HL-60 (cell line): ENCODE measurements around the gene C17orf67.

Source experiments
- DNase-seq, 2 experiments: peaks; one replicate each; pipeline ENCODE4 v3.0.0-alpha.2; 2010 to 2020; ENCODE audit warnings: low read depth in 1 of 2, low spot score in 1 of 2
- H3K27ac ChIP-seq: fragments of 250-450 bp; sonication (Bioruptor Pico); replicated peaks from 2 replicates; pipeline ENCODE4 v1.5.1; 2020; ENCODE audit warnings: mild to moderate bottlenecking, moderate library complexity
- H3K27me3 ChIP-seq: fragments of 250-450 bp; sonication (Bioruptor Pico); 2 replicates; pipeline ENCODE4 v1.5.1; 2021; ENCODE audit warnings: mild to moderate bottlenecking, moderate library complexity; ENCODE audit not compliant: insufficient read depth, poor library complexity, severe bottlenecking
- H3K4me3 ChIP-seq: replicated peaks from 2 replicates; pipeline ENCODE4 v1.5.1; 2011; ENCODE audit warnings: mild to moderate bottlenecking, control low read depth, low read length; ENCODE audit not compliant: insufficient read depth
- CTCF ChIP-seq: IDR thresholded peaks from one replicate; pipeline ENCODE4 v1.5.1; 2011; ENCODE audit warnings: low read length, control low read depth, inconsistent platforms; ENCODE audit not compliant: insufficient read depth
- GABPA ChIP-seq: IDR thresholded peaks from 2 replicates; pipeline ENCODE4 v1.6.1; 2012; ENCODE audit warnings: low read depth
- POLR2AphosphoS5 ChIP-seq: IDR thresholded peaks from 2 replicates; pipeline ENCODE4 v1.6.1; 2012; ENCODE audit warnings: low read depth
- REST ChIP-seq: IDR thresholded peaks from 2 replicates; pipeline ENCODE4 v1.6.1; 2012; ENCODE audit warnings: low read depth; ENCODE audit not compliant: insufficient replicate concordance
- SPI1 ChIP-seq: IDR thresholded peaks from 2 replicates; pipeline ENCODE4 v1.6.1; 2012; ENCODE audit warnings: low read depth, mild to moderate bottlenecking, borderline replicate concordance

The C17orf67 gene

DNA sequence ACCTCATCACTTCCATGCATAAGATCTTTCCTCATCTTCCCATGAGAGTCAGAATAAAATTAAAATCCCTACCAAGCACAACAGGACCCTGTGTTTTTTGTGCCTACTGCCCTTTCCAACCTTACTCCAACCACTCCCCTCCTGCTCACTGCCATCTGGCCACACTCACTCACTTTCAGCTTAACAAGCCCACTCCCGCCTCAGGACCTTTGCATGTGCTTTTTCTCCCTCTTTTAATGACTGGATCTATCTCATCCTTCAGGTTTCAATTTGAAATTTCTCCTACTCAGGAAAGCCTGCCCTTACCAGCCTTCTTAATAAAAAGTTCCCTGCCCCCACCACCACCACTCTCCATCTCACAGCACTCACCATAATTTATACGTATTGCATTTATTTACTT is 14.7 kb downstream of the C17orf67 start:
- no peak for DNase-seq
- Histone ChIP-seq H3K27ac (no peak overlapping the region), H3K4me3 (no peak overlapping the region), H3K27me3 (no peaks in the 10 kb centered on the region)
- TF ChIP-seq GABPA (no peak), SPI1 (no peak)

DNA sequence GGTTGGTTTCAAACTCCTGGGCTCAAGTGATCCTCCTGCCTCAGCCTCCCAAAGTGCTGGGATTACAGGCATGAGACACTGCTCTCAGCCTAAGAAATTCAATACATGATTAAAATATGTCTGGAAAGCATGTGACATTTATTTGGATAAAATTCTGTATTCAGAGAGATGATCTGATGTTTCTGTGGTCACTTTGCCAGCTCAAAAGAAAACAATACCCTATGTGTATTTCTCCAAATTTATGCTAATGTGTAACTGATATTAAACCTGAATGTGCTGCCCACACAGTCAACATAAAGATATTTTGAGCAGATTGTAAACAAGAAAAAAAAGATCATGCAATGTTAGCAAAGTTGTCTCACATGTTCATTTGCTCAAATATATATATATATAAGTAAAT is 16.7 kb downstream of the C17orf67 start:
- no peak for DNase-seq
- Histone ChIP-seq H3K4me3 (no peak overlapping the region), H3K27me3 (no peaks in the 10 kb centered on the region), H3K27ac (no peak overlapping the region)
- no peak for TF ChIP-seq REST

GRCh38 chr17:56815711-56816110 is 18.0 kb downstream of the C17orf67 start:
- no peak for DNase-seq
- Histone ChIP-seq H3K27me3 (no peaks in the 10 kb centered on the region), H3K4me3 (no peak overlapping the region), H3K27ac (no peak overlapping the region)
- TF ChIP-seq CTCF, result no peak
- TF ChIP-seq POLR2AphosphoS5, result no peak
- TF ChIP-seq REST, result no peak
- TF ChIP-seq GABPA, result no peak
- no peak for TF ChIP-seq SPI1

GRCh38 chr17:56812901-56813388 is 20.8 kb downstream of the C17orf67 start:
- H3K4me3 ChIP-seq, result no peak overlapping the region

More at GRCh38 chr17:56812901-56813388, 20.8 kb downstream of the C17orf67 start:
- Histone ChIP-seq H3K27ac (no peak overlapping the region), H3K27me3 (no peaks in the 10 kb centered on the region)
- no peak for DNase-seq
- TF ChIP-seq POLR2AphosphoS5 (no peak), SPI1 (no peak), GABPA (no peak), CTCF (no peak), REST (no peak)
